ENCODE measurements around the gene MYMK.

The MYMK gene

DNA sequence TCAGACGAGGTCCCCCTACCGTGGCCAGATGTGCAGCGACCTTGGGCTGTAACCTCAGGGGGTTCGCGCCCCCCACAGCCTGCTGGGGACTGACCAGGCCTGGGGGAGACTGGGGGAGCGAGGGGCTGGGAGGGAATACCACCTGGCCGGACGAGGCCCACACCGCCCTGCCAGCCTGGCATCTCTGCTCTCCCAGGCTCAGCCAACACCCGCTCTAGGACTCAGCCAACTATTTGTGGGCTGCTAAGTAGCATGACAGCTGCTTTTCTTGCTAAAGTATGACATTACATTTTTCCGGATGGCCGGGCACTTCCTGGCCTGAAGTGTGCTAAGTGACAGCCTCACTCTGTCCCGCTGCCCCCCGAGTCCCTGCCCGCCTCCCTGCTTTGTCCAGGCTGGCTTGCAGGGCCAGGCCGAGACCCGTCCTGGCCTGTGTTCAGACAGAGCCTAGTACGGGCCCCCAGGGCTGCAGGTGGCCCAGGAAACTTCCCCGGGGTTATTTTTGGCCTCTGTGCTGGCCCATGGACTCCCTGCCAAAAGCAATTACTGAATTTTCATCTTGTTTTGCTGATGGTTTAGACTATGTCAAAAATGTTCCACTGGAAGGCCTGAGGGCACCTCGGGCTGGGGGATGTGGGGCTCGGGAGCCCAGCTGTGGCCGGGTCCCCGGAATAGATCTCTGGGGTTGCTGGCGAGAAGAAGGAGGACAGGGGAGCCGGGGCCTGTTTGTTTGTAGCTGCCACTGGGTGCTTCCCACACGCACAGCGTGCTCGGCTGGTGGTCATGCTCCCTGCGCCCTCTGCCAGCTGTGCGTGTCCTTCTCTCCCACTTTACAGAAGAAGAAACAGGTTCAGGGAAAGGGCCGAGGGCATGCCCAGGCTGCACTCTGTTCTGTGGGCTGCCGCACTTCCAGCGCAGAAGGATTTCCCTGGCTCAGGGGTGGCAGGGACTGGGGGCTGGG, 32.4 kb downstream of the MYMK start:
- TF ChIP-seq, protein P1, sequence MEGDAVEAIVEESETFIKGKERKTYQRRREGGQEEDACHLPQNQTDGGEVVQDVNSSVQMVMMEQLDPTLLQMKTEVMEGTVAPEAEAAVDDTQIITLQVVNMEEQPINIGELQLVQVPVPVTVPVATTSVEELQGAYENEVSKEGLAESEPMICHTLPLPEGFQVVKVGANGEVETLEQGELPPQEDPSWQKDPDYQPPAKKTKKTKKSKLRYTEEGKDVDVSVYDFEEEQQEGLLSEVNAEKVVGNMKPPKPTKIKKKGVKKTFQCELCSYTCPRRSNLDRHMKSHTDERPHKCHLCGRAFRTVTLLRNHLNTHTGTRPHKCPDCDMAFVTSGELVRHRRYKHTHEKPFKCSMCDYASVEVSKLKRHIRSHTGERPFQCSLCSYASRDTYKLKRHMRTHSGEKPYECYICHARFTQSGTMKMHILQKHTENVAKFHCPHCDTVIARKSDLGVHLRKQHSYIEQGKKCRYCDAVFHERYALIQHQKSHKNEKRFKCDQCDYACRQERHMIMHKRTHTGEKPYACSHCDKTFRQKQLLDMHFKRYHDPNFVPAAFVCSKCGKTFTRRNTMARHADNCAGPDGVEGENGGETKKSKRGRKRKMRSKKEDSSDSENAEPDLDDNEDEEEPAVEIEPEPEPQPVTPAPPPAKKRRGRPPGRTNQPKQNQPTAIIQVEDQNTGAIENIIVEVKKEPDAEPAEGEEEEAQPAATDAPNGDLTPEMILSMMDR (IDR thresholded peaks at IDR 0.05; ENCODE audit: low read depth, low read length), result no peak
- no peak overlapping the region for H3K4me3 ChIP-seq (ENCODE audit: low read depth, low read length)

DNA sequence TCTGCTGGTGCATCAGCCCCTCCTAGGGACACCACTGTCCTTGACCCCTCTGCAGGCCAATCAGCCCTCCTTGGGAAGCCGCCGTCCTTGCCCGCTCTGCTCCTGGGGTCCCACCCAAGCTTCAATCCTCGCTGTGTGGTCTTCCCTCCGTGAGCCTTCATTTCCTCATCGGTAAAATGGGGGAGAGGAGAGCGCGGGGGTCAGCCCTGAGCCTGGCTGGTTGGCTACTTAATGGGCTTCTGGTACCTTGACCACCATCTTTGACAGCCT, 33.2 kb downstream of the MYMK start:
- no peak overlapping the region for H3K4me3 ChIP-seq (ENCODE audit: low read depth, low read length)
- TF ChIP-seq, protein P1 (IDR thresholded peaks at IDR 0.05; ENCODE audit: low read depth, low read length), result no peak

DNA sequence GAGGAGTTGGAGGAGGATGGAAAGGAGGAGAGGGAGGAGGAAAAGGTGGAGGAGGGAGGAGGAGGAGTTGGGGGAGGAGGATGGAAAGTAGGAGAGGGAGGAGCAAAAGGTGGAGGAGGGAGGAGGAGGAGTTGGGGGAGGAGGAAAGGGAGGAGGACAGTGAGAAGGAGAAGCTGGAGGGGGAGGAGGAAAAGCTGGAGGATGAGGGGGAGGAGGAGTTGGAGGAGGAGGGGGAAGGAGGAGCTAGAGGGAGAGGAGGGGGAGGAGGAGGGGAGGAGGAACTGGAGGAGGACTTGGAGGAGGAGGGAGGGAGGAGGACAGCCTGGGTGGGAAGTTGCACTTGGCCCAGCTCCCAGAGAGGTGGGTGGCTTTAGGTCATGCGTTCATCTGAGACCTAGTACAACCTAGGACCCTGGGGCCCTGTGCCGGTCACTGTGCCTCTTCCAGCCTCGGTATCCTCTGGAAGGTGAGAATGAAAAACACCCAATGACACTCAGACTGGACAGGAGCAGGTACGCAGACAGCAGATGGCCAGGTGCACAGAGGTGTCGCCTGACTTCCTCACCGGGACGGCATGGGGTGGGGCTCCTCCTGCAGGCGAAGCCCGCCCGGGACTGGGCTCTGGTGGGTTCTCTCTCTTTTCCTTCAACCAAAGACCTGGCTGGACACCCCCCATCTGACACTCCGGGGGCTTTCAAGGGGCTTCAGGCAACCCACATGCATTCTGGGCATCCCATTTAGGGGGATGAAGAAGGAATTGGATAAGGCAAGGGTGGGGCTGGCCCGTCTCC, 33.7 kb downstream of the MYMK start:
- no peak overlapping the region for H3K4me3 ChIP-seq (ENCODE audit: low read depth, low read length)
- TF ChIP-seq, protein P1 (IDR thresholded peaks at IDR 0.05; ENCODE audit: low read depth, low read length), result no peak

DNA sequence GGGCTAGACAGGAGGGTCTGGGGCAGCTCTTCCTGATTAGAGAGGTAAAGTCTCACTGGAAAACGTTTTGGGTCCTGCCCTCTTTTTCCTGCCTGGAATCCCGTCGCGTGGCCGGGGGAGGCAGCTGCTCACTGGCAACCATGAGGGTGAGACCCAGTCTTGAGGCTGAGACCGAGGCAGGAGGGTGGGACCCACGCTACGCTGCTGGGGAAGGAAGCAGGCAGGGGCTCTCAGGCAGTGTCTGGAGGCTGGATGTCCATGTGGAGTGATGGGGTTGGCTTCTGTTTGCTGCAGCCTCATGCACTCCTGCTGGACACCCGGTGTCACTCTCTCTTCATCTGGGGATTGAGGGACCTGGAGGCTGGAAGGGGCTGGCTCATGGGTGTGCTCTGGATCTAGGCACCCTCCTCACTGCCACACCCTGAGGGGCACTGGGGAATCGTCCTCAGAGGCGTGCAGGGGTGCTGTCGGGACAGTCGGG, 34.5 kb downstream of the MYMK start:
- TF ChIP-seq, protein P1 (IDR thresholded peaks at IDR 0.05; ENCODE audit: low read depth, low read length), result no peak
- H3K4me3 ChIP-seq (ENCODE audit: low read depth, low read length), result no peak overlapping the region

DNA sequence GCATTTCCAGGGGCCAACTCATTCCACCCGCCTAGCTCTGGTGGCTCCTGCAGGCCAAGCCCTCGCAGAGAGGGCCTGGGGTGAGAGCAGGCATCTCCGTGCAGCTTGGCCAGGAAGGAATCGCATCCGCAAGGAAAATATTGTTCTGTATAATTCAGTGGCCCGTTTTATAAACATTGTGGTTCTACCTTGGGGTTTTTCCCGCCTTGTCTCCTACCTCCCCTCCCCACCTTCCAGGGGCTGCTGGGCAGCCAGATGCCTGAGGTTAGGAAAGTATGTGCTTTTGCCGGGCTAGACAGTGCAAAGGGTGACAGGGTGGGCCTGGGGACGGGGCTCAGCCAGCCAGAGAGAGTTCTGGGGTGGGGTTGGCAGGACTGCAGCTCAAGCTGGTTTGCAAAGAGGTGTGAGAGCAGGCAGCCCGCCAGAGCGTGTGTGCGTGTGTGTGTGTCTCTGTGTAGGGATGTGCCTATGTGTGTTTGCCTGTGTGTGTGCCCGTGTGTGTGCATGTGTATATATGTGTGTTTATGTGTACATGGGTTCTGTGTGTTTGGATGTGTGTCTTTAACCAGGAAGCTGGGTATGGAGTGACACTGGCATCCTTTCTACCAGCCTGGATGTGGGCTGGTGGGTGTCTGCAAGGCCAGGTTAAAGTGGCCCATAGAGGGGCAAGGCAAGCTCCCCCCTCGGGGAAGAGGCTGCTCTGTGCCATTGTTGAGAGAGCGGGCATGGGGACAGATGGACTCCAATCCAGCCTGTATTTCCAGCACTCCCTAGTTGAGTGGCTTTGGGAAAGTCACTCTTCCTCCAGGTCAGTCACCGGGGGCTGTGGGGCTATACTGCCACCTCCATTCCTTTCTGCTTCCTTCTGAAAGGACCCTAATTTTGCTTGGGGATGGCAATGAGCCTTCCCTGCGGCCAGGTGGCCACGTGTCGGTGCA, 35.2 kb downstream of the MYMK start:
- TF ChIP-seq, protein P1 (IDR thresholded peaks at IDR 0.05; ENCODE audit: low read depth, low read length), result no peak
- H3K4me3 ChIP-seq (ENCODE audit: low read depth, low read length), result no peak overlapping the region

DNA sequence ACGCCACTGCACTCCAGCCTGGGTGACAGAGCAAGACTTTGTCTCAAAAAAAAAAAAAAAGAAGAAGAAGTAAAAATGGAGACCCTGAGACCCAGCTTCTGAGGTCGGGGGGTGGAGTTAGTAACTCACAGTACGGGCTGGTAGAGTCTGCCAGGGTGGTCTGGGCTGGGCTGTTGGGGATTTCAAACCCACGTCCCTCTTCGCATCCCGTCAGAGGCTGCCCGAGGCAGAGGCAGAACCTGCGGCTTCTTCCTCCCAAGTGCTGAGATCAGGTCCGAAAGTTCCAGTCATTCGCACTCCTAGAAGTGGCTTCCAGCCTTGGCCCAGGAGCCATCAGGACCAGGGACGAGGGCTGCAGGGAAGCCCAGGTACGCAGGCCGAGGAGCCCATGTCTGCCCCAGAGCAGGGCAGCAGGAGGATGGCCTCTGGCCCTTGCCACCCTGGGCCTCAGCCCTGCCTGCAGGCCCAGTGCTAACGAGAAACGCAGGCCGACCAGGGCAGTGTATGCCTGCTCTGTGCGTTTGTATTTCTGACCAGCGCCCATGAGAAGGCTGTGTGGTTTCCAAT, 36.0 kb downstream of the MYMK start:
- TF ChIP-seq, protein P1 (IDR thresholded peaks at IDR 0.05; ENCODE audit: low read depth, low read length), result no peak
- no peak overlapping the region for H3K4me3 ChIP-seq (ENCODE audit: low read depth, low read length)

All from WI38 (cell line).